ENCODE data around the gene EYA2. TPM values are rescaled to one million over a fixed set of nuclear protein-coding genes. Genes with fewer than 3 reads are reported as not detected.

Gene EYA2
- total RNA-seq, 1 experiment from 2014 or later = 0.25 TPM

- no peak for DNase-seq
- H3K9me3 Mint-ChIP-seq (ENCODE audit: unreplicated experiment) = no peaks in the 10 kb centered on the region
- H3K27me3 ChIP-seq (replicated peaks; ENCODE audit: control insufficient read depth, insufficient read depth, low read length) = no peaks in the 10 kb centered on the region
- no peak overlapping the region for H3K4me3 ChIP-seq (ENCODE audit: low read depth, low read length)
- H3K27me3 Mint-ChIP-seq (ENCODE audit: insufficient read depth, unreplicated experiment) = peaks cover 5% of the 10 kb centered on the region
- no peaks in the 10 kb centered on the region for H3K9me3 ChIP-seq
- no peak for TF ChIP-seq CTCF (IDR thresholded peaks at IDR 0.05; ENCODE audit: insufficient read depth in 1 of 2, low read depth in 1 of 2, low read length in 1 of 2, severe bottlenecking in 1 of 2, unreplicated experiment in 1 of 2)
- no TSS peak for BruUV-seq (replicated peaks)
- no peak overlapping the region for H3K4me3 Mint-ChIP-seq (ENCODE audit: unreplicated experiment)
- no peaks in the 10 kb centered on the region for H3K36me3 Mint-ChIP-seq (ENCODE audit: insufficient read depth, unreplicated experiment)
- ChIA-PET POLR2A (no interaction called here), CTCF (no interaction called here)
- intact Hi-C loops (cut with micrococcal nuclease; ENCODE audit: unreplicated experiment) = no loop called here
- H3K4me1 ChIP-seq = no peaks in the 10 kb centered on the region
- H3K4me1 Mint-ChIP-seq (ENCODE audit: low read depth, unreplicated experiment) = no peaks in the 10 kb centered on the region
- H3K36me3 ChIP-seq (ENCODE audit: control insufficient read depth, insufficient read depth, low read length) = no peaks in the 10 kb centered on the region
- H3K27ac Mint-ChIP-seq (ENCODE audit: unreplicated experiment) = no peak overlapping the region
Measured at GRCh38 chr20:46946181-46946624, 51.6 kb downstream of the EYA2 start.

DNA sequence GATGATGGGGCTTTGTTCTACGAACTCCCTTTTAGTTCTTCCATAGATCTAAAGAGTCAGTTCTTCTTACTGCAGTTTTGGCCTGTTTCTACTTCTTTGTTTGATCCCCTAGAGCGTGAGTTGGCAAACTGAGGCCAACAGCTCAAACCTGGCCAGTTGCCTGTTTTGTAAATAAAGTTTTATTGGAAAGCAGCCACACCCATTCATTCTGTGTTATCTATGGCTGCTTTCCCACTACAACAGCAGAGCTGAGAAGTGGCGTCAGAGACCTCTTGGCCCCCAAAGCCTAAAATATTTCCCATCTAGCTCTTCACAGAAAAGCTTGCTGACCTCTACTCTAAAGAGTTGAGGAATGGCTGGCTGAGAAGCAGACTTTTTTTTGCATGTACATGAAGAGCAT, 52.2 kb downstream of the EYA2 start:
- no peak overlapping the region for H3K4me3 Mint-ChIP-seq (ENCODE audit: unreplicated experiment)
- Histone ChIP-seq H3K4me1 (no peaks in the 10 kb centered on the region), H3K36me3 (ENCODE audit: control insufficient read depth, insufficient read depth, low read length) (no peaks in the 10 kb centered on the region), H3K9me3 (no peaks in the 10 kb centered on the region), H3K27me3 (replicated peaks; ENCODE audit: control insufficient read depth, insufficient read depth, low read length) (no peaks in the 10 kb centered on the region), H3K4me3 (ENCODE audit: low read depth, low read length) (no peak overlapping the region)
- H3K36me3 Mint-ChIP-seq (ENCODE audit: insufficient read depth, unreplicated experiment) = no peaks in the 10 kb centered on the region
- TF ChIP-seq CTCF (IDR thresholded peaks at IDR 0.05; ENCODE audit: insufficient read depth in 1 of 2, low read depth in 1 of 2, low read length in 1 of 2, severe bottlenecking in 1 of 2, unreplicated experiment in 1 of 2) = no peak
- DNase-seq = no peak
- BruUV-seq (replicated peaks) = no TSS peak
- H3K27ac Mint-ChIP-seq (ENCODE audit: unreplicated experiment) = no peak overlapping the region
- no peaks in the 10 kb centered on the region for H3K9me3 Mint-ChIP-seq (ENCODE audit: unreplicated experiment)
- ChIA-PET POLR2A (no interaction called here), CTCF (no interaction called here)
- intact Hi-C loops (cut with micrococcal nuclease; ENCODE audit: unreplicated experiment) = no loop called here
- no peaks in the 10 kb centered on the region for H3K4me1 Mint-ChIP-seq (ENCODE audit: low read depth, unreplicated experiment)
- H3K27me3 Mint-ChIP-seq (ENCODE audit: insufficient read depth, unreplicated experiment) = peaks cover 5% of the 10 kb centered on the region

DNA sequence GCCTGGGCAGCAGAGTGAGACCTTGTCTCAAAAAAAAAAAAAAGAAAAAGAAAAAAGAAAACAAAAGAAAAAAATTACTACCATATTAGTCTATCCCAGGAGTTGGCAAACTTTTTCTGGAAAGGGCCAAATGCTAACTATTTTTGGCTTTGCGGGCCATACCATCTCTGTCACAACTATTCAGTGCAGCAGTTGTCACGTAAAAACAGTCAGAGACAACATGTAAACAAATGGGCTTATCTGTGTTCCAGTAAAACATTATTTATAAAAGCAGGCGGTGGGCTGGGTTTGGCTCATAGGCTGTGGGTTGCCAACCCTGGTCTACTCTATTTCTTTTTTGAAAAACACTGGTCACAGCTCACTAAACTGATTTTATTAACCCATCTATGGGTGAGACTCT, 53.4 kb downstream of the EYA2 start:
- CTCF ChIA-PET = no interaction called here
- POLR2A ChIA-PET = interaction anchor here (0.5 kb wide), 1 partner anchor 27 kb away, joined by 3 read pairs; no protein-coding TSS in a partner anchor

More for the DNA sequence above, 53.4 kb downstream of the EYA2 start:
- Mint-ChIP-seq H3K4me3 (ENCODE audit: unreplicated experiment) (no peak overlapping the region), H3K27ac (ENCODE audit: unreplicated experiment) (no peak overlapping the region), H3K27me3 (ENCODE audit: insufficient read depth, unreplicated experiment) (peaks cover 8% of the 10 kb centered on the region), H3K9me3 (ENCODE audit: unreplicated experiment) (no peaks in the 10 kb centered on the region), H3K4me1 (ENCODE audit: low read depth, unreplicated experiment) (no peaks in the 10 kb centered on the region), H3K36me3 (ENCODE audit: insufficient read depth, unreplicated experiment) (no peaks in the 10 kb centered on the region)
- intact Hi-C loops (cut with micrococcal nuclease; ENCODE audit: unreplicated experiment) = no loop called here
- no peaks in the 10 kb centered on the region for H3K9me3 ChIP-seq
- no peaks in the 10 kb centered on the region for H3K36me3 ChIP-seq (ENCODE audit: control insufficient read depth, insufficient read depth, low read length)
- DNase-seq = no peak
- no peaks in the 10 kb centered on the region for H3K27me3 ChIP-seq (replicated peaks; ENCODE audit: control insufficient read depth, insufficient read depth, low read length)
- H3K4me1 ChIP-seq = no peaks in the 10 kb centered on the region
- TF ChIP-seq CTCF (IDR thresholded peaks at IDR 0.05; ENCODE audit: insufficient read depth in 1 of 2, low read depth in 1 of 2, low read length in 1 of 2, severe bottlenecking in 1 of 2, unreplicated experiment in 1 of 2) = no peak
- no peak overlapping the region for H3K4me3 ChIP-seq (ENCODE audit: low read depth, low read length)
- BruUV-seq (replicated peaks) = no TSS peak

Measured in Caco-2 (cell line).